Activated T-cell treated with anti-CD3 and anti-CD28 coated beads, Interleukin-2, amount 50 U/mL, for 24 hours (primary cell): ENCODE measurements around the gene ELP2.
A peak's percentile ranks its signal among the peaks of the same experiment; 100 is the strongest.
"Not testable (repeated sequence)": the region's sequence is repeated elsewhere in the genome, so short reads cannot be mapped to it uniquely, and the experiment has no call there.

Experiments
- DNase-seq: peaks from one replicate; pipeline ENCODE4 v3.0.0-alpha.2; 2020
- H3K27ac Mint-ChIP-seq: 2 replicates; pipeline ENCODE4 v1.8.0; 2020; ENCODE audit warnings: mild to moderate bottlenecking, mixed read lengths
- H3K27me3 Mint-ChIP-seq: 2 replicates; pipeline ENCODE4 v1.8.0; 2020; ENCODE audit warnings: mixed read lengths
- H3K36me3 Mint-ChIP-seq: 2 replicates; pipeline ENCODE4 v1.8.0; 2020; ENCODE audit warnings: low read depth, mixed read lengths
- H3K4me1 Mint-ChIP-seq: 2 replicates; pipeline ENCODE4 v1.8.0; 2020; ENCODE audit warnings: low read depth, mixed read lengths
- H3K4me3 Mint-ChIP-seq: 2 replicates; pipeline ENCODE4 v1.8.0; 2020; ENCODE audit warnings: mild to moderate bottlenecking, moderate library complexity, mixed read lengths
- H3K9me3 Mint-ChIP-seq: 2 replicates; pipeline ENCODE4 v1.8.0; 2020; ENCODE audit warnings: mixed read lengths

The ELP2 gene

DNA sequence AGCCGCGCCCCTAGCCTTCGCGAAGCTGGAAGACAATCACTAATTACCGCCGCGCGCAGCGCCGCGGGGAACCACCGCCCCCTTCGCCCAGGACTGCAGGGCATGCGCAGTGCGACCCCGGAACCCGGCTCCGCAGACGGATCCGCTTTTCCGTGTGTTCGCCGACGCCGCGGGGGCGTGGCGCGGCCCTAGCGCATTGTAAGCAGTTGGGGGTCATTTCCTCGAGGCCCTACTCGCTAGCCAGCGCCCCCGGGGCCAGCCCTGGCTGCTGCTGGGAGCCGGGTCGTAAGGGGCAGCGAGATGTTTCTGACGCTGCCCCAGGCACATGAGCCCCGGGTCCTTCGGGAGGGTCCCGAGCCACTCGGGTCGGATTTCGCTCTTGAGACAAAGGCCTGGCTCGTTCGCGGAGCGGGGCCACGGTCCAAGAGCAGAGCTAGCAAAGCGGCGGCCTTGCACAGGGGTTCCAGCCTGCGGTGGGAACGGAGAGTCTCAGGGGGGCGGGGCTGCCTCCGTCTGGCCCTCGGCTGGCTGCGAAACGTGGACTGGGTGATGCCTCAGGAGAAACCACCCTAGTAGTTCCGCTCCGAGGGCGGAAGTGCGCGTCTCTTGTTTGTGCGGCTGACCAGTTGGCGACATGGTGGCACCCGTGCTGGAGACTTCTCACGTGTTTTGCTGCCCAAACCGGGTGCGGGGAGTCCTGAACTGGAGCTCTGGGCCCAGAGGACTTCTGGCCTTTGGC is at the start of gene ELP2, which contains the start of gene SLC39A6:
TSS of gene ELP2 (plus strand) at position 600 of the 739 bp plus-strand sequence. CDS start at position 635, 35 bp downstream.
TSS of gene SLC39A6 (minus strand) at position 41 of the 739 bp plus-strand sequence. CDS start 2,333 bp downstream, outside the sequence.
- no peaks in the 10 kb centered on the region for H3K27me3 Mint-ChIP-seq
- peak within 1 kb of the TSS; percentile 96 for H3K4me3 Mint-ChIP-seq
- peak; percentile 97 for DNase-seq
- peaks cover 66% of the 10 kb centered on the region for H3K4me1 Mint-ChIP-seq
- H3K36me3 Mint-ChIP-seq: peaks cover 77% of the 10 kb centered on the region
- no peaks in the 10 kb centered on the region for H3K9me3 Mint-ChIP-seq
- H3K27ac Mint-ChIP-seq: peak within 1 kb of the TSS; percentile 98

GRCh38 chr18:36081118-36081517 is 48.6 kb upstream of the ELP2 start:
- H3K36me3 Mint-ChIP-seq, H3K4me3 Mint-ChIP-seq, H3K27ac Mint-ChIP-seq, H3K27me3 Mint-ChIP-seq, H3K4me1 Mint-ChIP-seq, DNase-seq: not testable (repeated sequence)
- H3K9me3 Mint-ChIP-seq: peaks cover 24% of the 10 kb centered on the region

- Mint-ChIP-seq H3K27me3 (no peaks in the 10 kb centered on the region), H3K27ac (peak overlapping the region; percentile 47), H3K4me3 (no peak overlapping the region), H3K4me1 (peaks cover 5% of the 10 kb centered on the region), H3K9me3 (peaks cover 24% of the 10 kb centered on the region), H3K36me3 (no peaks in the 10 kb centered on the region)
- DNase-seq: no peak
Measured at GRCh38 chr18:36083729-36084128, 46.0 kb upstream of the ELP2 start.

DNA sequence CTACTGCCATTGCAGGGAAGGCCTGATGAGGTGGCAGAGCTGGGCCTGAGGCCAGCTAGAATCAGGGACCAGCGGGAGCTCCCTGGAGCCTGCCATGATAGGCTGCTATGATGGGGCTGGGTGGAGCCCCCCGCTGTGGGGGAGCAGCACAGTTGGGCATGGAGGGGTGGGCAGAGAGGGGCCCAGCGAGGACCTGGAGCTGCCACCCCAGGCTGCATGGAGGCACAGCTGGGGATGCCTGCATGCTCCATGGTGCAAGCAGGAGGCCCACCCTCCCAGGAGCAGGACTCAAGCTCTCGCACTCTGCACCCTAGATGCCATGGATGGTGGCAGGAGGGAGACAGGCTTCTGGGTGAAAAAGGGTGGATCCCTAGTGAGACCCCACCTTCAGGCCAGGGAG is 44.5 kb upstream of the ELP2 start:
- Mint-ChIP-seq H3K9me3 (peaks cover 16% of the 10 kb centered on the region), H3K27ac (no peak overlapping the region), H3K4me3 (no peak overlapping the region), H3K4me1 (peaks cover 5% of the 10 kb centered on the region), H3K36me3 (no peaks in the 10 kb centered on the region), H3K27me3 (no peaks in the 10 kb centered on the region)
- no peak for DNase-seq

- peaks cover 6% of the 10 kb centered on the region for H3K9me3 Mint-ChIP-seq
- no peak overlapping the region for H3K27ac Mint-ChIP-seq
- no peaks in the 10 kb centered on the region for H3K27me3 Mint-ChIP-seq
- peaks cover 5% of the 10 kb centered on the region for H3K4me1 Mint-ChIP-seq
- H3K36me3 Mint-ChIP-seq: no peaks in the 10 kb centered on the region
- no peak overlapping the region for H3K4me3 Mint-ChIP-seq
- no peak for DNase-seq
Measured at GRCh38 chr18:36086186-36086585, 43.5 kb upstream of the ELP2 start.

DNA sequence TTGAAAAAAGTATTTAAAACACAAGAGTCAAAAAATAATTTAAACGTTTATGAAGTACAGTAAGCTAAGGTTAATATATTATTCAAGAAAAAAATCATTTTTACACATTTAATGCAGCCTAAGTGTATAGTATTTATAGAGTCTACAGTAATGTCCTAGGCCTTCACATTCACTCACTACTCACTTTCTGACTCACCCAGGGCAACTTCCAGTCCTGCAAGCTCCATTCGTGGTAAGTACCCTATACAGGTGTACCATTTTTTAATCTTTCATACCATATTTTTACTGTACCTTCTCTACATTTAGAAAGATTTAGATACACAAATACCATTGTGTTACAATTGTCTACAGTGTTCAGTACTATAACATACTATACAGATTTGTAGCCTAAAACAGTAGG is 41.4 kb upstream of the ELP2 start:
- Mint-ChIP-seq H3K27ac (no peak overlapping the region), H3K4me3 (no peak overlapping the region), H3K36me3 (no peaks in the 10 kb centered on the region), H3K27me3 (no peaks in the 10 kb centered on the region), H3K4me1 (peaks cover 10% of the 10 kb centered on the region), H3K9me3 (no peaks in the 10 kb centered on the region)
- no peak for DNase-seq

- no peak overlapping the region for H3K4me3 Mint-ChIP-seq
- no peak overlapping the region for H3K27ac Mint-ChIP-seq
- no peak for DNase-seq
- no peaks in the 10 kb centered on the region for H3K27me3 Mint-ChIP-seq
- peaks cover 5% of the 10 kb centered on the region for H3K4me1 Mint-ChIP-seq
- no peaks in the 10 kb centered on the region for H3K36me3 Mint-ChIP-seq
- H3K9me3 Mint-ChIP-seq: no peaks in the 10 kb centered on the region
Measured at GRCh38 chr18:36089001-36089400, 40.7 kb upstream of the ELP2 start.

GRCh38 chr18:36092116-36092515 is 37.6 kb upstream of the ELP2 start:
- H3K36me3 Mint-ChIP-seq, DNase-seq, H3K4me1 Mint-ChIP-seq, H3K4me3 Mint-ChIP-seq, H3K27me3 Mint-ChIP-seq, H3K9me3 Mint-ChIP-seq, H3K27ac Mint-ChIP-seq: not testable (repeated sequence)

DNA sequence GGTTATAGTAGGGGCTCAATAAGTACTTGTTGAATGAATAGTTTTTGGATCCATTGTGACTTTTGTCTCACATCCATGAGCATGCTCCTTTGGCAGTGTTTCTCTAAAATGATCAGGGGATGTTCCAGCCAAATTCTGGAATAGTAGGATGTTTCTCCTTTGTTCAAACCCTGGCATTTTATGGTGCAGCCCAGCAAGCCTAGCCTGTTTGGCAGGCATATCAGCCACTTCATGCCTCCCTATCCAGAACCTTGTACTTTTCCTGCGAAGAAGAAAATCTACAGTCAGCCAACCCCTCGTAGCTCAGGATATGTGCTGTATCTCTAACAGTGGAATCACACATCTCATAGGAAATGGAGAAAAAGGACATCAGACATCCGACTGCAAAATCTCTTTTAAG is 35.3 kb upstream of the ELP2 start:
- no peak overlapping the region for H3K27ac Mint-ChIP-seq
- DNase-seq: no peak
- H3K4me3 Mint-ChIP-seq: no peak overlapping the region
- H3K27me3 Mint-ChIP-seq: no peaks in the 10 kb centered on the region
- H3K4me1 Mint-ChIP-seq: peaks cover 5% of the 10 kb centered on the region
- no peaks in the 10 kb centered on the region for H3K36me3 Mint-ChIP-seq
- no peaks in the 10 kb centered on the region for H3K9me3 Mint-ChIP-seq

GRCh38 chr18:36095936-36096519 is 33.7 kb upstream of the ELP2 start:
- H3K4me3 Mint-ChIP-seq: no peak overlapping the region
- no peak for DNase-seq
- H3K27me3 Mint-ChIP-seq: no peaks in the 10 kb centered on the region
- H3K27ac Mint-ChIP-seq: no peak overlapping the region
- no peaks in the 10 kb centered on the region for H3K9me3 Mint-ChIP-seq
- no peaks in the 10 kb centered on the region for H3K36me3 Mint-ChIP-seq
- peaks cover 5% of the 10 kb centered on the region for H3K4me1 Mint-ChIP-seq

DNA sequence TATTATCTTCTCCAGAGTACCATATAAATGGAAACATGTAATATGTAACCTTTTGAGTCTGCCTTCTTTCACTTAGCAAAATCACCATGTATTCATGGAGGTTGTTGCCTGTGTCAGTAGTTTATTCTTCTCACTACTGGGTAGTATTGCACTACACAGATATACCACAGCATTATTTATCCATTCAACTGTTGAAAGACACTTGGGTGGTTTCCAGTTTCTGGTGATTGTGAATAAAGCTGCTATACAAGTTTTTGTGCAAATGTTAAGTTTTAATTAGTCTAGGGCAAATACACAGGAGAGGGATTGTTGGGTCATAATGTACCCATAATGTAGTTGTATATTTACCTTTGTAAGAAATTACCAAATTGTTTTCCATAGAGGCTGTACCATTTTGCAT is 32.7 kb upstream of the ELP2 start:
- Mint-ChIP-seq H3K27me3 (peaks cover 3% of the 10 kb centered on the region), H3K4me1 (peaks cover 5% of the 10 kb centered on the region), H3K9me3 (no peaks in the 10 kb centered on the region), H3K27ac (no peak overlapping the region), H3K4me3 (no peak overlapping the region), H3K36me3 (no peaks in the 10 kb centered on the region)
- no peak for DNase-seq

- H3K27ac Mint-ChIP-seq: no peak overlapping the region
- H3K4me1 Mint-ChIP-seq: peaks cover 2% of the 10 kb centered on the region
Measured at GRCh38 chr18:36099311-36099710, 30.4 kb upstream of the ELP2 start.

DNA sequence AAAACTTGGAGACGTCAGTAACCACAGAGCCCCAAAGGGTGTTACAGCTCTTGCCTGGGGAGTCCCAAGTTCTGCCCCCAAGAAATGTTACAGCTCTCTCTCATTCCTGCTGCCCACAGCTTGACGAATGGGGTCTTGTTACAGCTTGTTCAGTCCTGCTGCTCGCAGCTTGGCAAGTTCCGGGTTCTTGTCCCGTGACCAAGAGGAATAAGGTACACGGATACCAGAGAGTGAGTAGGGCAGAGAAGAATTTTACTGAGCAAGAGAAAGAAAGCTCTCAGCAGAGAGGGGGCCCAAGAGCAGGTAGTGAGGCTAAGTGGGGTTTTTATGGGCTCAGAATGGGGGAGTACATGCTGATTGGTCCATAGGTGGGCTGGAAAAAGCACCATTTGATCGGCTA is 27.8 kb upstream of the ELP2 start:
- no peak for DNase-seq
- Mint-ChIP-seq H3K27ac (no peak overlapping the region), H3K4me1 (peaks cover 2% of the 10 kb centered on the region), H3K4me3 (no peak overlapping the region), H3K36me3 (no peaks in the 10 kb centered on the region), H3K27me3 (peaks cover 3% of the 10 kb centered on the region), H3K9me3 (no peaks in the 10 kb centered on the region)

More at GRCh38 chr18:36099311-36099710, 30.4 kb upstream of the ELP2 start:
- Mint-ChIP-seq H3K4me3 (no peak overlapping the region), H3K9me3 (no peaks in the 10 kb centered on the region), H3K36me3 (no peaks in the 10 kb centered on the region), H3K27me3 (peaks cover 3% of the 10 kb centered on the region)
- no peak for DNase-seq

GRCh38 chr18:36104749-36105148 is 24.9 kb upstream of the ELP2 start:
- Mint-ChIP-seq H3K27ac (no peak overlapping the region), H3K36me3 (peaks cover 20% of the 10 kb centered on the region), H3K4me1 (peaks cover 2% of the 10 kb centered on the region), H3K27me3 (peaks cover 3% of the 10 kb centered on the region), H3K9me3 (no peaks in the 10 kb centered on the region), H3K4me3 (no peak overlapping the region)
- DNase-seq: no peak

- no peak overlapping the region for H3K4me3 Mint-ChIP-seq
- H3K4me1 Mint-ChIP-seq: peaks cover 2% of the 10 kb centered on the region
- no peak for DNase-seq
- no peaks in the 10 kb centered on the region for H3K9me3 Mint-ChIP-seq
- no peak overlapping the region for H3K27ac Mint-ChIP-seq
- H3K27me3 Mint-ChIP-seq: no peaks in the 10 kb centered on the region
- H3K36me3 Mint-ChIP-seq: peaks cover 44% of the 10 kb centered on the region
Measured at GRCh38 chr18:36107477-36107876, 22.2 kb upstream of the ELP2 start.
